Peyer's patch (tissue), 4 donors: Measurements from ENCODE around the gene DFFB. TPM values are rescaled to one million over a fixed set of nuclear protein-coding genes. Genes with fewer than 3 reads are reported as not detected.

Experiments used
- DNase-seq, 3 donors: peaks; one replicate each; pipeline ENCODE4 v3.0.0-alpha.2; 2017 to 2019
- H3K27ac ChIP-seq, 4 donors: fragments of 200-600 bp; sonication (generic); one replicate each; pipeline ENCODE4 v1.5.1; 2016 to 2019
- H3K27me3 ChIP-seq, 2 donors: fragments of 200-600 bp; sonication (generic); one replicate each; pipeline ENCODE4 v1.5.1; 2019
- H3K36me3 ChIP-seq, 3 donors: fragments of 200-600 bp; sonication (generic); one replicate each; pipeline ENCODE4 v1.5.1; 2016 to 2019
- H3K4me1 ChIP-seq, 4 donors: fragments of 200-600 bp; sonication (generic); one replicate each; pipeline ENCODE4 v1.5.1; 2016 to 2019
- H3K4me3 ChIP-seq, 4 donors: fragments of 200-600 bp; sonication (generic); 1 replicate in 3 of 4; 2 replicates in 1 of 4; pipeline ENCODE4 v1.5.1; 2016 to 2019; ENCODE audit warnings: mild to moderate bottlenecking in 1 of 4
- H3K9me3 ChIP-seq, 4 donors: fragments of 200-600 bp; sonication (generic); one replicate each; pipeline ENCODE4 v1.5.1; 2016 to 2019; ENCODE audit warnings: mild to moderate bottlenecking in 1 of 4
- CTCF ChIP-seq, 6 experiments: fragments of 450-650 bp in 4 of 6; fragments of 200-600 bp in 2 of 6; sonication (generic) in 1 of 6; IDR thresholded peaks; one replicate each; pipeline ENCODE4 v1.5.1; 2017 to 2019; ENCODE audit warnings: antibody characterized with exemption in 6 of 6, mild to moderate bottlenecking in 3 of 6, moderate library complexity in 1 of 6
- POLR2A ChIP-seq, 2 donors: fragments of 450-650 bp; IDR thresholded peaks; one replicate each; pipeline ENCODE4 v1.5.1; 2017; ENCODE audit warnings: antibody characterized with exemption in 2 of 2, mild to moderate bottlenecking in 2 of 2, moderate library complexity in 2 of 2
- total RNA-seq, 4 donors: library from RNA; depleted of rRNA; stranded (reverse); fragments of >200 nt; gene quantifications; one replicate each; pipeline ENCODE4 v1.1.0, GENCODE V29; 2016

Gene DFFB
- total RNA-seq, 4 donors from 2014 or later = 6.8 to 22.8 (median 13.7) TPM

DNA sequence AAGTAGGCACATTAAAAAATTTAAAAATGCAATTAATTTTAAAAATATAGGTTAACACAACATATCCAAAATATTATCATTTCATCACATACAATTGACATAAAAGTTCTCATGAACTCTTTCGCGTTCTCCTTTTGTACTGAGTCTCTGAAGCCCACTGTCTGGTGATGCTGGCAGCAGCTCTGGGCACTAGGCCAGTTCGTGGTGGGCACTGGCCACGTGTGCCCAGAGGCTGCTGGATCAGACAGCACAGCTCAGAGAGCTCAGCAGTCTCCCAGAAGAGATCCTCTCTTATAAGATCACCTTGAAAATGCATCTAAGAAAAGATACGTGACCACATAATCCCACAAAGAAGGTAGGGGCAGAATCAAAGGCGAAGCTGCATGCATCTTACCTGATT, 10.2 kb upstream of the DFFB start:
- no peaks in the 10 kb centered on the region for H3K27me3 ChIP-seq
- H3K4me1 ChIP-seq = no peaks in the 10 kb centered on the region
- no peak overlapping the region for H3K4me3 ChIP-seq
- no peak for DNase-seq
- H3K36me3 ChIP-seq = peaks cover 0 to 84% (median 0%) of the 10 kb centered on the region in 3 donors
- H3K27ac ChIP-seq = no peak overlapping the region
- no peak for TF ChIP-seq CTCF (IDR thresholded peaks at IDR 0.05)
- TF ChIP-seq POLR2A (IDR thresholded peaks at IDR 0.05) = no peak
- H3K9me3 ChIP-seq = no peaks in the 10 kb centered on the region

GRCh38 chr1:3850857-3851256, 6.4 kb upstream of the DFFB start:
- Histone ChIP-seq H3K27ac (no peak overlapping the region), H3K4me3 (no peak overlapping the region), H3K4me1 (peaks cover under 1 to 7% (median 2%) of the 10 kb centered on the region in 4 donors), H3K36me3 (peaks cover 0 to 53% (median 0%) of the 10 kb centered on the region in 3 donors), H3K27me3 (no peaks in the 10 kb centered on the region), H3K9me3 (no peaks in the 10 kb centered on the region)
- no peak for DNase-seq
- TF ChIP-seq POLR2A (IDR thresholded peaks at IDR 0.05) = no peak
- TF ChIP-seq CTCF (IDR thresholded peaks at IDR 0.05) = no peak

DNA sequence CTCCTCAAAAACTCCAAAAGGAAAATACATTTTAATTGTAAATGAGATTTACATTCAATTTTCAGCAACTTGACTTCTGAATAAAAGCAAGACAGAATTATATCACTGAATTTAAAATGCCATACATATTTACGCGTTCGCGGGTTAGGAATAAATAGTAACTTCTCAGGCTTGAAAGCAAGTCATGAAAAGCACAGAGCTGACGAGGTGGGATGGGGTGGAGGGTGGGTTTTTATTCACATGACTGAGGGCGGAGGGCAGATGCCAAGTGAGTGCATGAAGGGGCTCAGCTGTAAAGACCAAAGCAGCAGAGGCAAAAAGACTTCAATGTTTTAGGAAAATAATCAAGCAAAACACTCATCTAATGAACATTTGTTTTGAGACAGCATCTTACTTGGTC, 6.0 kb upstream of the DFFB start:
- DNase-seq = no peak
- H3K4me1 ChIP-seq = peaks cover 4 to 11% (median 4%) of the 10 kb centered on the region in 4 donors
- H3K36me3 ChIP-seq = peaks cover 0 to 53% (median 0%) of the 10 kb centered on the region in 3 donors
- no peak for TF ChIP-seq CTCF (IDR thresholded peaks at IDR 0.05)
- TF ChIP-seq POLR2A (IDR thresholded peaks at IDR 0.05) = no peak
- no peak overlapping the region for H3K27ac ChIP-seq
- no peak overlapping the region for H3K4me3 ChIP-seq
- H3K27me3 ChIP-seq = no peaks in the 10 kb centered on the region
- H3K9me3 ChIP-seq = no peaks in the 10 kb centered on the region

DNA sequence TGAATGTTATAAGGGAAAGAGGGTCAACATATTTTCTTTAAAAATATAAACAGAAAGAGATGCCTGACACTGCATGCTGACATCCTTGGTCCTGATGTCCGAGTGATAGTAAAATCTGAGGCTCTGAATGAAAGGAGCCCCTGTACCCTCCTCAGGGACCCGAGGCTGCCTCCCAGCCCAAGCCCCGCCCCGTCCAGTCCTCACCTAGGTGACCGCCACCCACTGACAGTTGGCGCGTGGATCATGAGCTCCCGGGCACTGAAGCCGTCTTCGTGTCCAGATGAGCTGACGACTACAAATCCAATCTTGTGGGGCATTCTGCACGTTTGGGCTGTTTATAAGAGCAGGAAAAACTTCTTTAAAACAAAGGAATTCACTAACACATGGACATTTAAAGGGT, 5.2 kb upstream of the DFFB start:
- no peak overlapping the region for H3K27ac ChIP-seq
- H3K27me3 ChIP-seq = no peaks in the 10 kb centered on the region
- H3K9me3 ChIP-seq = no peaks in the 10 kb centered on the region
- peaks cover 4 to 12% (median 6%) of the 10 kb centered on the region in 4 donors for H3K4me1 ChIP-seq
- peaks cover 0 to 45% (median 0%) of the 10 kb centered on the region in 3 donors for H3K36me3 ChIP-seq
- no peak for TF ChIP-seq POLR2A (IDR thresholded peaks at IDR 0.05)
- no peak for TF ChIP-seq CTCF (IDR thresholded peaks at IDR 0.05)
- no peak overlapping the region for H3K4me3 ChIP-seq
- no peak for DNase-seq

DNA sequence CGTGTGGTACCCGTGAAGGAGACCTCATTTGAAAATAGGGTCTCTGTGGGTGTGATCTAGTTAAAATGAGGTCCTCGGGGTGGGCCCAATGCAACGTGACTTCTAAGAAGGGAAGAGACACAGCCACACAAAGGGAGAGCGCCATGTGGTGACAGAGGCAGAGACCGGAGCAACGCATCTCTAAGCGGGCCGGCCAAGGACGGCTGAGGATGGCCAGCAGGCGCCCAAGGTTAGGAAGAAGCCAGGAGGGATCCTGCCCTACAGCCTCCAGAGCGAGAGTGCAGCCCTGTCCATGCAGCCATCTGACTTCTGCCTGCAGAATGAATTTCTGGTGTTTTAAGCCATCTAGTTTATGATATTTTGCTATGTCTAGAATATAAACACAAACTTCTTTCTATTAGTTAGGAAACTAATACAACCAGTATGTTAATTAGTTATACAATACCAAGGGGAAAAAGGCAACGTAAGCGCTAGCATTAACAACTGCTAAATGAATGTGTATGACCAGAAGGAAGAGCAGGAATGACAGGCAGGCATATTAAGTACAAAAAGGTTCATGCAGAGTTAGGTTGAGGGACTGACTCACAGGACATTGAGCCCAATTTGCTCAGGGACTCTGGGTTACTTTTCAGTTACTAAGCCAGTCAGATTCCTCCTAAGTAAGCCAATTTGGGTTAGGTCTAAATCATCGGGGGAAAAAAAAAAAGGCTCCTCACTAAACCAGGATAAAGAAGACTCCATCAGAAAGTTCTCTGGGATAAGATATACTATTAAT, 4.4 kb upstream of the DFFB start:
- no peak overlapping the region for H3K27ac ChIP-seq
- H3K4me3 ChIP-seq = no peak overlapping the region
- H3K36me3 ChIP-seq = peaks cover 0 to 37% (median 0%) of the 10 kb centered on the region in 3 donors
- no peaks in the 10 kb centered on the region for H3K27me3 ChIP-seq
- peaks cover 4 to 12% (median 8%) of the 10 kb centered on the region in 4 donors for H3K4me1 ChIP-seq
- H3K9me3 ChIP-seq = no peaks in the 10 kb centered on the region
- no peak for DNase-seq
- TF ChIP-seq POLR2A (IDR thresholded peaks at IDR 0.05) = no peak
- TF ChIP-seq CTCF (IDR thresholded peaks at IDR 0.05) = no peak
